Measurements from ENCODE around the gene KCNQ2.

DNA sequence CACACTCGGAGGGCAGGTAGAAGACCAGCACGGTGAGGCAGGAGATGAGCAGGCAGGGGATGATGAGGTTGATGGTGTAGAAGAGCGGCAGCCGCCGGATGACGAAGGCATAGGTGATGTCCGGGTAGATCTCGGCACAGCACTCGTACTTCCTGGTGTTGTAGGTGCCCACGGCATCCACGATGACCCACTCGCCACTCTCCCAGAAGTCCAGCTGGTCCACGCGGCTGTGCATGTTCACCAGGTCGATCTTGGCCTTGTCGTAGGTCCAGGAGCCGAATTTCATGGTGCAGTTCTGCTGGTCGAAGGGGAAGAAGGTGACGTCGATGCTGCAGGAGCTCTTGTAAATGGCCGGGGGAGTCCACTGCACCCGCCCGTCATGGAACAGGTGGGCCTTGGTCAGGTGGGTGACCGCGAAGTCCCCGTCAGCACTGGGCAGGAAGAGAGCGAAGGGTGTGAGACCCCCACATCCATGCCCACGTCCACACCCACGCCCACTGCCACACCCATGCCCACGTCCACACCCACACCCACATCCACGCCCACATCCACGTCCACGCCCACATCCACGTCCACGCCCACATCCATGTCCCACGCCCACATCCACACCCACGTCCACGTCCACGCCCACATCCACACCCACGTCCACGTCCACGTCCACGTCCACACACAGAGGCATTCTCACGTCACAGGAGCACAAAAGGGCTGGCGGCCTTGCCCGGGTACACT, 121.7 kb downstream of the KCNQ2 start:
- TF ChIP-seq, protein P1, sequence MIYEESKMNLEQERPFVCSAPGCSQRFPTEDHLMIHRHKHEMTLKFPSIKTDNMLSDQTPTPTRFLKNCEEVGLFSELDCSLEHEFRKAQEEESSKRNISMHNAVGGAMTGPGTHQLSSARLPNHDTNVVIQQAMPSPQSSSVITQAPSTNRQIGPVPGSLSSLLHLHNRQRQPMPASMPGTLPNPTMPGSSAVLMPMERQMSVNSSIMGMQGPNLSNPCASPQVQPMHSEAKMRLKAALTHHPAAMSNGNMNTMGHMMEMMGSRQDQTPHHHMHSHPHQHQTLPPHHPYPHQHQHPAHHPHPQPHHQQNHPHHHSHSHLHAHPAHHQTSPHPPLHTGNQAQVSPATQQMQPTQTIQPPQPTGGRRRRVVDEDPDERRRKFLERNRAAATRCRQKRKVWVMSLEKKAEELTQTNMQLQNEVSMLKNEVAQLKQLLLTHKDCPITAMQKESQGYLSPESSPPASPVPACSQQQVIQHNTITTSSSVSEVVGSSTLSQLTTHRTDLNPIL (CRISPR knock-in tag; IDR thresholded peaks at IDR 0.05; ENCODE audit: low read depth): no peak
- no peak for TF ChIP-seq RARB (CRISPR knock-in tag; IDR thresholded peaks at IDR 0.05)
- TF ChIP-seq PPARA (CRISPR knock-in tag; IDR thresholded peaks at IDR 0.05; ENCODE audit: borderline replicate concordance): no peak
- TF ChIP-seq GLIS3 (CRISPR knock-in tag; IDR thresholded peaks at IDR 0.05): no peak
- TF ChIP-seq OSR1 (CRISPR knock-in tag; IDR thresholded peaks at IDR 0.05): no peak
- no peak for TF ChIP-seq ZNF70 (CRISPR knock-in tag; IDR thresholded peaks at IDR 0.05)

Data from SK-N-SH treated with all-trans-retinoic acid at 6 μM for 48 hours (cell line).